Stimulated activated CD4-positive, alpha-beta T cell treated with anti-CD3 and anti-CD28 coated beads, Interleukin-1b, Interleukin-23, amount 100 ng/mL, for 24 hours (primary cell): Measurements from ENCODE around the gene ZNF845.
"Not testable (repeated sequence)": the region's sequence is repeated elsewhere in the genome, so short reads cannot be mapped to it uniquely, and the experiment has no call there.

Experiments used
- DNase-seq, 4 experiments: peaks; one replicate each; pipeline ENCODE4 v3.0.0-alpha.2; 2020; ENCODE audit warnings: low read depth in 4 of 4, low spot score in 1 of 4

ZNF845 gene

GRCh38 chr19:53333463-53334449, at the start of gene ZNF845:
TSS of gene ZNF845 (plus strand) at chr19:53333749. CDS start at chr19:53341308, 7,559 bp downstream.
- DNase-seq, result peak; percentile 85 to 94 (median 90)

GRCh38 chr19:53285087-53285486, 48.5 kb upstream of the ZNF845 start:
- no peak for DNase-seq

- DNase-seq, result no peak
These were observed 42.6 kb upstream of the ZNF845 start for GRCh38 chr19:53290758-53291549.

GRCh38 chr19:53294786-53295441, 38.6 kb upstream of the ZNF845 start:
- DNase-seq, result no peak

DNA sequence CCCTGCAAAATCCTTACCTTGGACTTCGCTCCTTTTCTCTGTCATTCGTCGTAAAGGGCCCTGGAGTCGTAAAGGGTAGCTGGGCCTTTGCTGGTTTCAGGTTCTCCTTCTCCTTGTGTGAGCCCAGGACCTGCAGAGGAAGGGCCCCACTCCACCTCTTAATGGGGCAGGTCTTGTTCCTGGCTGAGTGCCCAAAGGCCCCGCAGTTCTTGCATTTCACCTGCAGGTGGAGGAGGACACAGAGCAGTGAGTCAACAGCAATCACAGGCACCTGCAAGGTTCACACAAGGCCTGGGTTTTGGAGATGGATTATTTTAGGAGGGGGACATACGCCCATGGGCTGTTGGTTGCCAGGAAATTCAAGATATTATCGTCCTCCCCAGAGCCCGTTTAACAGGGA, 32.2 kb upstream of the ZNF845 start:
- DNase-seq, result not testable (repeated sequence)

DNA sequence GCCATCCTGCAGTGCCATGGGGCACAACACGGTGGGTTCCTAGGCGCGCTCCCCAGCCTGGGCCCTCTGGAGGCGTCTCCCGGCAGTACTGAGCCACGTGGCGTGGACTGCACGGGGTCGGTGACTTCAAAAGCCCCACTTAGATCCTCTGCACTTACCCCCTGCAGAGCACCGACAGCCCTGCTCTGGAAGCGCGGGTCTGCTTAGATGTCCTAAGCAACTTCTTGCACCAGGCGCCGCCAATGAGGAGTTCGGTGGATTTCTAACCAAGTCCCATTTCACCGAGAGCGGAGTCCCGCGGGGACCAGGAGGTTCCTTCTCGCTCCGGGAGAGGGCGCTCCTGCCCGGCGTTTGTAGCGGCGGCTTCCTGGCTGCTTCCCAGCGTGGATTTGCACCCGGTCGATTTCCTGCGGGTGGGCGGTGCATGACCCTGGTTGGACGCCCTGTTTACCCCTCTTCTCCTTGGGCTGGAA, 25.2 kb upstream of the ZNF845 start:
- no peak for DNase-seq

- DNase-seq, result no peak
These were observed 22.5 kb upstream of the ZNF845 start for GRCh38 chr19:53311044-53311443.

DNA sequence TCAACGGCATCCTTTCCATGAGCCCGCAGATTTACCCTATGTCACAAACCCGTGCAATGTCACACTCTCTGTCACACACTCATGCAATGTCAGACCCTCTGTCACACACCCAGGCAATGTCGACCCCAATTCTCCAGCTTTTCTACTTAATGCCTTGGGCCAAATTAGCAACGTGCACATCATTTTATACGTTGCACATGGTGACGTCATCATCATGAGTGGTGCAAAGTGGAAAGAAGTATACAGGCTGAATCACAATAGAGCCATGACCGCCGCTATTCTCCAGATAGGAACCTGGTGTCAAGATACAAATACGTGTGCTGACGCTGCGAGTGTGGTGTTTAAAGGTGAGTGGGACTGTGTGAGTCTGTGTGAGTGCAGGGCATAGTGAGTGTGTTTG, 21.7 kb upstream of the ZNF845 start:
- DNase-seq, result no peak

GRCh38 chr19:53328967-53329366, 4.6 kb upstream of the ZNF845 start:
- DNase-seq, result no peak

DNA sequence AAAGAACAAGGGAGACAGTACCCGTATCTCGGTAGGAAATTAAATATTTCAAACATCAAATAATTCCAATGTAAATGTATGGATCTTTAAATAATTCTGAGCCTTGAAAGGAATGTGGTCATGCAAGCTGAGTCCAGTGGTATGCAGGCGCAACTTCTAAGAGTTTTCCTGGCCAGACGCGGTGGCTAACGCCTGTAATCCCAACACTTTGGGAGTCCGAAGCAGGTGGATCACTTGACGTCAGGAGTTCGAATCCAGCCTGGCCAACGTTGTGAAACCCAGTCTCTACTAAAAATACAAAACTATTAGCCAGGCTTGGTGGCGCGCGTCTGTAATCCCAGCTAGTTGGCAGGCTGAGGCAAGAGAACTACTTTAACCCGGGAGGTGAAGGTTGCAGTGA, 1.1 kb upstream of the ZNF845 start:
- no peak for DNase-seq

DNA sequence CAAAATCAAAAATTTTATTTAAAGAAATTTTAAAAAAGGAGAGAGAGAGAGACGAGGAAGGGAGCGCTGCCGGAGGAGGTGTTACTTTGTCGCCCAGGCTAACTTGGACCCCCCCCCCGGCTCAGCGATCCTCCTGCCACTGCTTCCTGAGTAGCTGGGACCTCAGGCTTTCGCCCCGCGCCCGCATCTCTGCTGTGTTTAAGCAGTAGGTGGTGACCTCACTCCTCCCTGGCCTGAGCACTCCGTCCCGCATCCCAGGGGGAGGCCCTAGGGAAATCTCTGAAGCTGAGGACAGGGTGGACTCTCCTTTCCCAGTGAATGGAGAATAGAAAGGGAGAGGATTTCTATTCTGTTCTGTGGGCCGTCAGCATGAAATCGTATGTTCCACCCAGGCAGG, 485 bp upstream of the ZNF845 start:
- peak in 1 of 4 experiments; percentile 16 for DNase-seq

- not testable (repeated sequence) for DNase-seq
These were observed 10.9 kb downstream of the ZNF845 start for GRCh38 chr19:53344403-53344802.

DNA sequence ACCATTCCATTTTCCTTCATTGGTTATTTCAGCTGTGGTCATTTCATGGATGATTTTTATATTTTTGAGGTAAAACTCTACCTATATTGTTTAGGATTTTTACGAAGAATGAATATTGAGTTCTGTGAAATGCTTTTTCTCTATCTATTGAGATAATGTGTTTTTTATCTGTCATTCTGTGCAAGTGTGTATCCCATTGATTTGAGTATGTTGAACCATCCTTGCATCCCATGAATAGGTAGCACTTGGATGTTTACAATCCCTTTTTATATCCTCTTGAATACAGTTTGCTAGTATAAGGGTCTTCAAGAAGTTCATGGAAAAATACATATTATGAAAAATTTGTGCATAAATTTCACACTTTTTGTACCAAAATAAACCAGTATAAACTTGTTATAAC, 22.2 kb downstream of the ZNF845 start:
- DNase-seq, result no peak

GRCh38 chr19:53357821-53358581, 24.5 kb downstream of the ZNF845 start:
- DNase-seq, result no peak

- DNase-seq, result not testable (repeated sequence)
These were observed 26.5 kb downstream of the ZNF845 start for GRCh38 chr19:53360056-53360455.

DNA sequence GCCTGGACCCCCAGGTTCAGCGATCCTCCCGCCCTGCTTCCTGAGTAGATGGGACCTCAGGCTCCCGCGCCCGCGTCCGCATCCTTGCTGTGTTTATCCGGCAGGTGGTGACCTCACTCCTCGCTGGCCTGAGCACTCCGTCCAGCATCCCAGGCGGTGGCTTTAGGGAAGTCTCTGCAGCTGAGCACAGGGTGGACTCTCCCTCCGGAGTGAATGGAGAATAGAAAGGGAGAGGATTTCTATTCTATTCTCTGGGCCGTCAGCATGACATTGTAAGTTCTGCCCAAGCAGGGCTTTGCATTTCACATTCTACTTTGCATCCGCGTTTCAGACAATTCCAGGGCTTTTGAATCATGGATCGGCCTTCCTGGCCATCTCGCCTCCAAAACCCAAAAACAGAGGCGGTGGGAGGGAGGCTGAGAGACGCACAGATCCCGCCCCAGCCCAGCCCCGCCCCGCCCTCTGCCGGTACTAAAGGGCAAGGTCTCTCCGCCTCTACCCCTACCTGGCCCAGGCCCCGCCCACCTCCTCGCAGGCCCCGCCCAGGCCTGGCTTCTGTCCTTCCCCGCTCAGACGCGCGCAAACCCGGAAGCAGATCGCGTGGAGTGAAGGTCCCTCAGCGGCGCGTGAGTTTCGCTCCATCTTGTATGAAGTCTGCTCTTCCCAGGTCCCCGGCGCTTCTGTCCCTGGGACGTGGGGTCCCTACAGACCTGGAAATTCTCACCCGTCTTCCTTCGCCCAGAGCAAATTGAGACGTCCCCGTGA, 31.8 kb downstream of the ZNF845 start, which contains the start of gene ZNF525:
ZNF525 (plus strand) TSS at position 572 of the 765 bp plus-strand sequence. CDS start 6,577 bp downstream, outside the sequence.
- DNase-seq, result peak; percentile 90 to 96 (median 94)

DNA sequence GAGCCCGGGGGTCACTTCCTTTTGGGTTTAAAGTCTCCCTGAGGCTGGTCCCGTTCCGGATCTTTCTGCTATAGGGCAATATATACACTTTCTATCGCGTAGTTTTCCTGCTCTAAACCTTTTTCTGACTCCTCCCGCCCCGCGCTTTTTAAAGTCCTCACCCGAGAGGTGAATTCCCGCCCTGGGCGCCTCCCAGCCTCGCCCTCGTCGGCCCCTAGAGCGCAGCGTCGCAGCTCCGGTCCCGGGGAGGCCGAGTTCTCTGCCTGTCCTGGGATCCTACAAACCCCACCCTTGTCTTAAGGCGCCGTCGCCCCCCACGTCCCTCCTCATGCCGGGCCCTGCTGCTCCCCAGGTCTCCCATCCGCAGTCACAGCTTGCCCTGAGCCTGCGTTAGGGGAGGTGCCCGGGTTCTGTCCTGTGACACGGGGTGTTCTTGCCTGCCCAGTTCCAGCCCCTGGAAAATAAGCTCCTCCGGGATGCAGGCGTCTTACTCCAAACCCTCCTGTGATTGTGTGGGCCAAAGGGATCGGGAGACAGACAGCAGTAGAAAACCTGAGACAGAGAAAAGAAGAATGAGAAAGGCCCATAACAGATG, 32.4 kb downstream of the ZNF845 start:
- peak; percentile 1 to 24 (median 11) for DNase-seq

DNA sequence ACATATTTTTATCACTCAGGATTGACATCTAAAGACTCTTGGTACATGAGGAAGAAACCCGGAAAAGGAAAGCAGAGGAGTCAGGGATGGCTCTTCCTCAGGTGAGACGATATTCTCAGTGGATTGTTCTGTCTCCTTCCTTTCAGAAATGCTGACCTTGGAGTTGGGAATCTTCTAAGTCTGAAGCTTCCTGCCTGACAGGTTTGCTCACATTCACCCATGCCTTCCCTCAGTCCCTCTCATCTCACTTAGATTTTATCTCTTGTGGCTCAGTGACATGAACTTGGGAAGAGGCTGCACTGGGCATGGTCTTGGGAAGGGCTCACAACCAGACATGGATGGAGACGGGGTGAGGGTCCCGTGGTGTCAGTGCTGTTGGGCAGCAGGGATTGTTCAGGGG, 38.6 kb downstream of the ZNF845 start:
- DNase-seq, result no peak

DNA sequence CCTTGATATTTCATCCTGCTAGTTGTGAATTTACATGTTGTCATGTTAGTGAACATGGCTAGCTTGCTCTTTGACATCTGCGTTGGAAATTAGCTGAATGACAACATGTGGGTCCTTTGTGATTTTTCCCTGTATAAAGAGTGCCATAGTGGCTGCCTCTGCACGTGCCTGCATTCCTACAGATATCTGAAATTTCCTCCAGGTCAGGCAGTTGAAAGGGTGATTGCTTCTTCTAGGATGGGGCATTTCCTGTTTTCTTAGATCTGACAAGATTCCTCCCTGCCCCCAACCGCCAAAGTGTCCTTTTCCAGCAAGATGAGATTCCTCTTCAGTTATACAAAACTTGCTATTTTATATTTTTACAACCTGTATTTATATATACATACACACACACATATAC, 40.7 kb downstream of the ZNF845 start:
- DNase-seq, result no peak
